ENCODE results near the gene XRCC4. TPM values are rescaled to one million over a fixed set of nuclear protein-coding genes. Genes with fewer than 3 reads are reported as not detected.

Gene XRCC4
- total and polyA plus RNA-seq, 2 of the 8 experiments (the other 6 are each of a cell fraction or from before 2014, with no cell fraction given) = 3.0 to 8.3 TPM

DNA sequence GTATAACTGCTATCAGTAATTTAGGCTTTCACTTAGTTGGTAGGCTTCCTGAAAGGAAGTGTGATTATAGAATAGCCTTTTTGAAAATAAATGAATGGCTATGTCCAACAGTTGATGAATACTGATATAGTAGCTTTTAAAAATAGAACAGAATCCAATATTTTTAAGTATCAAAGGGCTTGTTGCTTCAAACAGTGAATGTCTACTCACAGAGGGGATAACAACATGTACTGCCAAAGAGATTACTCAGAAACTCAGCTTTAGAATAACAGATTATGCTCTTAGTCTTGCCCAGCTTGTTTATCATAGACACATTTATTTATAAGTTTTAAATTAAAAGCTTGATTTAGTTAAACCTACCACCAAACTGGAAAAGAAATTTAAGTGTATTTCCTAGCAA, 132.6 kb downstream of the XRCC4 start:
- FAIRE-seq = no peak
- CTCF ChIA-PET (ENCODE audit: partially characterized antibody) = interaction anchor here (1.0 to 1.2 kb wide), 3 partner anchors 28 to 263 kb away, joined by 3 to 5 read pairs (median 3); no protein-coding TSS in a partner anchor
- TF ChIP-seq ASH2L (IDR thresholded peaks at IDR 0.05; ENCODE audit: low read length) (no peak), RBBP5 (IDR thresholded peaks at IDR 0.05; ENCODE audit: borderline replicate concordance, low read depth, low read length) (no peak), CHD2 (IDR thresholded peaks at IDR 0.05; ENCODE audit: low read length) (no peak), KDM1A (IDR thresholded peaks at IDR 0.05; ENCODE audit: borderline replicate concordance, low read length) (no peak), SUZ12 (IDR thresholded peaks at IDR 0.05; ENCODE audit: low read length) (no peak), BACH1 (IDR thresholded peaks at IDR 0.05; ENCODE audit: low read length) (no peak), POLR2AphosphoS5 (IDR thresholded peaks at IDR 0.05; ENCODE audit: low read depth, low read length) (no peak), TAF1 (IDR thresholded peaks at IDR 0.05; ENCODE audit: low read depth, low read length) (no peak), CHD1 (IDR thresholded peaks at IDR 0.05; ENCODE audit: low read depth, low read length) (no peak), RNF2 (IDR thresholded peaks at IDR 0.05; ENCODE audit: borderline replicate concordance, low read depth, low read length, missing control alignments, poor library complexity, severe bottlenecking) (no peak), SRF (IDR thresholded peaks at IDR 0.05; ENCODE audit: low read depth, low read length) (no peak), SIN3A (conservative IDR thresholded peaks at IDR 0.05 in 1 of 2, IDR thresholded peaks at IDR 0.05 in 1 of 2; ENCODE audit: low read depth in 1 of 2, low read length in 2 of 2) (no peak), RXRA (IDR thresholded peaks at IDR 0.05; ENCODE audit: insufficient read depth, low read depth, low read length) (no peak), CTBP2 (IDR thresholded peaks at IDR 0.05; ENCODE audit: borderline replicate concordance, insufficient read depth, insufficient read length, low read length) (no peak)
- TF ChIP-seq, protein P1, sequence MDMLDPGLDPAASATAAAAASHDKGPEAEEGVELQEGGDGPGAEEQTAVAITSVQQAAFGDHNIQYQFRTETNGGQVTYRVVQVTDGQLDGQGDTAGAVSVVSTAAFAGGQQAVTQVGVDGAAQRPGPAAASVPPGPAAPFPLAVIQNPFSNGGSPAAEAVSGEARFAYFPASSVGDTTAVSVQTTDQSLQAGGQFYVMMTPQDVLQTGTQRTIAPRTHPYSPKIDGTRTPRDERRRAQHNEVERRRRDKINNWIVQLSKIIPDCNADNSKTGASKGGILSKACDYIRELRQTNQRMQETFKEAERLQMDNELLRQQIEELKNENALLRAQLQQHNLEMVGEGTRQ (IDR thresholded peaks at IDR 0.05; ENCODE audit: low read length) = no peak

More for the DNA sequence above, 132.6 kb downstream of the XRCC4 start:
- Histone ChIP-seq H2AFZ (ENCODE audit: low read length) (no peak overlapping the region), H3K4ac (replicated peaks; ENCODE audit: insufficient read length, low read depth, low read length) (no peak overlapping the region), H4K20me1 (replicated peaks in 1 of 2; ENCODE audit: control insufficient read depth in 1 of 2, insufficient read depth in 2 of 2, low read length in 2 of 2) (no peaks in the 10 kb centered on the region), H2BK12ac (ENCODE audit: low read depth, low read length) (no peak overlapping the region), H3K4me2 (ENCODE audit: insufficient read depth in 1 of 2, low read depth in 2 of 2, low read length in 2 of 2) (no peak overlapping the region), H4K8ac (ENCODE audit: extremely low read depth, insufficient read depth, low read length) (no peak overlapping the region), H3K79me2 (ENCODE audit: control insufficient read depth in 1 of 2, insufficient read depth in 2 of 2, low read length in 2 of 2) (no peaks in the 10 kb centered on the region), H2BK120ac (replicated peaks; ENCODE audit: low read depth, low read length) (no peak overlapping the region), H2BK15ac (ENCODE audit: low read length) (no peak overlapping the region), H3K4me1 (replicated peaks in 1 of 4; ENCODE audit: control insufficient read depth in 3 of 4, insufficient read depth in 4 of 4, low read length in 3 of 4) (no peaks in the 10 kb centered on the region), H3K23ac (ENCODE audit: insufficient read length) (no peak overlapping the region), H3K36me3 (ENCODE audit: control insufficient read depth in 2 of 4, insufficient read depth in 4 of 4, low read length in 3 of 4) (no peaks in the 10 kb centered on the region), H2AK5ac (ENCODE audit: low read depth, low read length) (no peak overlapping the region), H3K27me3 (replicated peaks in 1 of 4; ENCODE audit: control insufficient read depth in 3 of 4, extremely low read depth in 1 of 4, insufficient read depth in 3 of 4, low read length in 3 of 4) (no peaks in the 10 kb centered on the region), H3K23me2 (ENCODE audit: low read depth, low read length) (no peaks in the 10 kb centered on the region), H3K9me3 (ENCODE audit: insufficient read depth in 2 of 2, low read depth in 1 of 2, low read length in 1 of 2) (no peaks in the 10 kb centered on the region), H4K91ac (replicated peaks; ENCODE audit: insufficient read length, low read length) (no peak overlapping the region), H3K18ac (ENCODE audit: extremely low read depth, low read length) (no peak overlapping the region), H3K9ac (replicated peaks in 1 of 4; ENCODE audit: extremely low read depth in 1 of 4, low read depth in 3 of 4, low read length in 3 of 4) (no peak overlapping the region), H3K4me3 (ENCODE audit: extremely low read depth in 1 of 4, insufficient read depth in 2 of 4, low read depth in 3 of 4, low read length in 4 of 4) (no peak overlapping the region), H3K79me1 (ENCODE audit: low read depth, low read length) (no peaks in the 10 kb centered on the region), H3K56ac (replicated peaks; ENCODE audit: insufficient read length, low read depth, low read length) (no peak overlapping the region), H4K5ac (ENCODE audit: insufficient read length, low read depth, low read length) (no peak overlapping the region), H2BK20ac (ENCODE audit: low read length) (no peak overlapping the region), H3K27ac (ENCODE audit: low read depth, low read length) (no peak overlapping the region), H2BK5ac (ENCODE audit: low read depth, low read length) (no peak overlapping the region), H3K14ac (ENCODE audit: insufficient read length) (no peak overlapping the region)
- POLR2A ChIA-PET (ENCODE audit: partially characterized antibody) = no interaction called here
- no peak for DNase-seq (ENCODE audit: low read depth in 1 of 2, low spot score in 2 of 2)
